GM21447 (cell line): Measurements from ENCODE around the gene HPCA.

Source experiments
- ATAC-seq: cut with Tn5 transposase; IDR thresholded peaks from one replicate; pipeline ENCODE4 v1.9.1; 2021; ENCODE audit not compliant: unreplicated experiment

HPCA gene

DNA sequence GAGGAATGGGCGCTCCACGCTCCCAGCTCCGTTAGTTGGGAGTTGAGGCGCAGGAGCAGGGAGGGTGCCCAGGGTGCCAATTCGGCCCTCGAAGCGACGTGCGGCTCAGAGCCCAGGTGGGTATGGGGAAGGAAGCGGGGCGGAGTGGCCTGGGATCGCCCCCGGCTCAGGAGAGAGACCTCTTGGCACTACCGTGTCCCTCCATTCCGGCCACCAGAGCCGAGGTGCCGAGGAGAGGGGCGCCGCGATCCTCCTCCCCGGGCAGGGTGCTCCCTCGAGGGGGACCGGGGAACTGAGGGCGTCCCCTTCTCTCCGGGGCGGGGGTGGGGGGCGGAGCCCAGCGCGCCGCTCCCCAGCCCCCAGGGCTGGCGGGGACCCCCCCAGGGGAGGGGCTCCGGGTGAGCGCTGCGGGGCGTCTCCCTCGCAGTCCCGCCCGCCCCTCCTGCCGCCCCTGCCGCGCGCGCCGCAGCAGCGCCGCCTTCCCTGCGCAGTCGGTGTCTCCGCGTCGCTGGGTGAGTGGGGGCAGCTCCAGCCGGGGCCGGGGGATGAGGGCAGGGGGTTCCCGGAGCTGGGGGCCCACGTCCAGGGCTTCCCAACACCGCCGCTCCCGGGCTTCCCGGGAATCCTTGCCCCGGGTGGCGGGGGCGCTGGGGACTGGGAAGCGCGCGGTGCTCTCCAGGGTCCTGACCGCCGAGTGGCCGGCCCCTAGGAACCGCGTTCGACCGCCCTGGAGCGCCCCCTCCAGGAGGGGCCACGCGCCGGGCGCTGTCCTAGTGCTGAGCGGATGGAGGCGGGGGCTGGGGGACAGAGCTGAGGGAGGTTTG is at the start of gene HPCA:
Gene HPCA (plus strand): TSS at position 488 of the 824 bp plus-strand sequence. CDS start 2,408 bp downstream, outside the sequence.
- no peak for ATAC-seq

DNA sequence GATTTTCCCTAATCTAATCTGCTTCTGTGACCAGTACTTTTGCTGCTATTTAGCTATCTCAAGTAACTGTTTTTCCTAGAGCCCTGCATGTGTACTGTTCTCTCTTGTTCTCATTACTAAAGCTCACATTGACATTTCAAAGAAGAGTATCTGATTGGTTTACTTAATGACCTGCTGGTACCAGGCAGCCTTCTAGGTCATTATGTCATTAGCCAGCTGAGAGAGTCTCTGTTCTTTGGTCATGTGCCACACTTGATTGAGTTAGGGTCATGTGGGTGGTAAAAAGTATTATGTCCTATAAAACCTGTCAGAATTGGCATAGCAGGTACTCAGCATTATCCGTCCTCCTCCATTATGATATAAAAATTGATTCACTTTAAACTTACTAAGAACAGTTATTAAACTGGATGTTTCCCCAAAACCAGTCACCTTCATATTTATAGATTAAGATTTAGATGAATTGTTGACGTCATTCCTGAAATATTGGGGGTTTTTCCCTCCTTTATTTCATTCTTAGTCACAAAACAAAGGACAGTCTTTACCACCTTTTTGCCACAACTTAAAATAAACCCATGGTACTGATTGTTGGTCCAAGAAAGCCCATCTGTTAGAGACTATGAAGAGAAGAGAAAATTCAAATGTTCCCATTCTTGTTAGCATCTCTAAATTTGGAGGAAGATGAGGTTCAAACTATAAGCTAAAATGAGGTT is 37.8 kb upstream of the HPCA start:
- no peak for ATAC-seq

DNA sequence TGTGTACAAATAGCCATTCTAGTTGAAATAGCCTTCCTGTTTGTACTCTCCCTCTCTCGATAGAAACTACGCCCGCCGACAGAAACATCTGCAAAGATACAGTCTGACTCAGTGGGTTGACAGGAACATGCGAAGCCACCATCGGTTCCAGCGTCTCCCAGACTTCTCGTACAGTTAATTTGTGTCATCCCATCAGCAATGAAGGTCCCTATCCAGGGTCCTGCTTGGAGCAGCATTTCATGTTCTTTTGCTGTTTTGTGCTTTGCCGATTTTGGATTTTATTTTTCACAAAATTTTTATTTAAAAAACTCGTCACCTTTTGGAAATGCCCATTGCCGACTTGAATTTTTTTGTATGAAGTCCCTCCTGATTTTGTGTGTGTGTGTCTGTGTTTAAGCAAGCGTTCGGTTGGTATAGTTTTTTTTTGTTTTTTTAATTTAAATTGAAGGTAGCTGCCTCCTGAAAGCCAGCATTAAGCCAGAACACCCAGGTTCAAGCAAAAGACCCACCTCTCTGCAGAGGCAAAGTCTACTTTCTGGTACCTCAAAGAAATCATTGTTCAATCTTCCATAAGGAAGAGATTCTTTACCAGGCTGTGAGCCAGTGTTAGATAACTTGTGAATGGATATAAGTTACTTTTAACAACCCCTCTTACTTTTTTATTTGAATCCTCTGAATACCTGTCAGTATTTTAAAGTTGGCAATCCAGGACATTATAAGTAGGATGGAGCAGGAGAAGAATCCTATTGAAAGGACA is 30.3 kb upstream of the HPCA start:
- no peak for ATAC-seq

DNA sequence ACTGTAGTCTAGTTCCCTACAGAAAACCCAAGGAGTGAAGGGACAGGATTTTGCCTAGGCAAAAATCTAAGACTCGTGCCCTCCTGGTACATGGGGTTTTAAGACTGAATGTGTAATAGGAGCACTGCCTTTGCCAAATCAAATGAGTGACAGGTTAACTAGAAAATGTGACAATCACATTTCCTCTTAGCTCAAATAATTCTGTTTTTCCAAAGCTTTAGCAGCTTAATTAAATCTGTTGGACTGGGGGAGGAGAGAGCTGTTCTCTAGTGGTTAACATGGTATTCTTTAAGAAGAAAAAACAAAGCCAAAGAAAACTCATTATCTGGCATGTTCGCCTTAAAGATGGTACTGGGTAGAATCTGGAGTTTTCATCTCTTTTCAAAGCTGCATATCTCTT is 28.2 kb upstream of the HPCA start:
- ATAC-seq, result no peak

DNA sequence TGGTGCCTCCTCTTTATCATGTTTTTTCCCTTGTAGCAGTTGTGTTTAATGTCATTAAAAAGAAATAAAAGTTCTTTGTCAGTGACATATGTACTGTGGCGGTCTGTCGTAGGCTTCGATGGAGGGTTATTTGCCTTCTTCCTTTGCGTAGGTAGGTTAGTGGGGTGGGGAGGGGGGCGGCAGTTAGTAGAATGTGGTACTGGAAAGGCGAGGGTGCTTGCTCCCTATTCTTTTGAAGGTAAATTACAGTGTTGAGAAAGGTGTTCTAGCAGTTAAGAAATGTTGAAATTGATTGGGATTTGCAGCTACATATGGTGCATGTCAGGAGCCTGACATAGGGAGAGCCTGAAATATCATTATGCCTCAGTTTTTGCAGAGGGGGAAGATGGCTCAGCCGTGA is 27.5 kb upstream of the HPCA start:
- ATAC-seq, result no peak

DNA sequence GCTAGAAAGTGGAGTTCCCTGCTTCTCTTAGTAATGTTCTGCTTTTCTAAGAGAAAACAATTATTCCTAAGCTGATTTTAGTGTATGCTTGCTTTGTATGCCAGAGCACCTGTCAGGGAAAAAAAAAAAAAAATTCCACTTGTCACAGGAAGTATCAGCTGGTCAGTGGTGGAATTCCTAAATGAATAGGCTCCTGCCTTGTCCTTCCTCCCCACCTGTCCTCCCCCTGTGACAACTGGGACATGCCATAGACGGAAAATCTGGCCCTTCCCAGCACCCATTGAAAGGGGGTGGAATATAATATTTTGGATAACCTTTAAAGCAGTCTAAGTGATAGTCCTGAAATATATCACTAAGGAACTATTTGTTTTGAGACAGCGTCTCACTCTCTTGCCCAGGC is 26.4 kb upstream of the HPCA start:
- no peak for ATAC-seq

DNA sequence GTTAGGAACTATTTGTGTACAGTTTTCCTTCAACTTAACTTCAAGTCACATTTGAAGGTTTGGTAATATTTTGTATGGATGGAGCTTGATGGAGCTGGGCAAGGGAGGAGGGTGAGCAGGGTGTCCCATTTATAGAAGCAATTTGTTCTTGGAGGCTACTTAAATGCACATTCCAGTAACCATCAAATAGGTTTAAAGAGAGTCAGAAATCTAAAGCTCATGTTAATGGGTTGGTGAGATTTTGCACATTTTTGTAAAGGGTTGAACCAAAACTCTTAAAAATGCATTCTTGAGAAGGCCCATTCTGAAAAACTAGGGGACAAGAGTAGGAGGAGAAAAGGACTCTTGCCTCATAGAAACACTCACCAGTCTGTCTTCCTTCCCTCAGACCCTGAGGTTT is 25.7 kb upstream of the HPCA start:
- ATAC-seq, result no peak

DNA sequence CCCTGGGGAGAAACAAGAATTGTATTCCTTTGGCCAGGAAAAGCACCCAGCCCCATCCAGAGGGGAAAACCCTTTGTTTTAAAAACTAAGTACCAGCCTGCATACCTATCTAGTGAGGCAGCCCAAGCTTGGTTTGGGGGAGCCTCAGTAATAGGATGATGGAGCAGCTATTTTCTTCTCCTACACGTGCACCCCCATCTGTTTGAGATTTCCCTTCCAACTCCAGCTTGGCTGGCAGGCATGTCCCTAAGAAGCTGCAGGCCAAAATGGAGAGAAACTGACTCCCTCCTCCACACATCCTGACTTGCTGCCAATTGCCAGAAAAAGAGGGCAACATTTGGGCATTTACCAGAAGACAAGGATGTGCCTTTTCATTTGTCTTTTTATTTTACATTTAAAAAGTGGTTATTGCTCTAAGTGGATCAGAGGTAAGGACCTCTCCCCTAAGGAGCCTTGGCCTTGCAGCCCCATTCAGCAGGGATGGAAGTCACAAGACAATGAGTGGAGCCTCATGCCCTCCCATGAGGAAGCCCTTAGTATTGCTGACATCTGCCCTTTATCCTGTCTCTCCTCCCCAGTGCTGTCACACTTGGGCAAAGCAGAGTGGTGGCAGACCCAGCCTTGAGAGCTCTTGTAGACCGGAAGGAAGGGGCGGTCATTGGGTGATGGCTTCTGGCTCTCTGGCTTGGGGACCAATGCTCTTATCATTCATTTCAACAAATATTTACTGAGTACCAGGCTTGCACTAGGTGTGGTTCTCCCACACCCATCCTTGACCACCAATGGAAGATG is 24.2 kb upstream of the HPCA start:
- ATAC-seq, result no peak

DNA sequence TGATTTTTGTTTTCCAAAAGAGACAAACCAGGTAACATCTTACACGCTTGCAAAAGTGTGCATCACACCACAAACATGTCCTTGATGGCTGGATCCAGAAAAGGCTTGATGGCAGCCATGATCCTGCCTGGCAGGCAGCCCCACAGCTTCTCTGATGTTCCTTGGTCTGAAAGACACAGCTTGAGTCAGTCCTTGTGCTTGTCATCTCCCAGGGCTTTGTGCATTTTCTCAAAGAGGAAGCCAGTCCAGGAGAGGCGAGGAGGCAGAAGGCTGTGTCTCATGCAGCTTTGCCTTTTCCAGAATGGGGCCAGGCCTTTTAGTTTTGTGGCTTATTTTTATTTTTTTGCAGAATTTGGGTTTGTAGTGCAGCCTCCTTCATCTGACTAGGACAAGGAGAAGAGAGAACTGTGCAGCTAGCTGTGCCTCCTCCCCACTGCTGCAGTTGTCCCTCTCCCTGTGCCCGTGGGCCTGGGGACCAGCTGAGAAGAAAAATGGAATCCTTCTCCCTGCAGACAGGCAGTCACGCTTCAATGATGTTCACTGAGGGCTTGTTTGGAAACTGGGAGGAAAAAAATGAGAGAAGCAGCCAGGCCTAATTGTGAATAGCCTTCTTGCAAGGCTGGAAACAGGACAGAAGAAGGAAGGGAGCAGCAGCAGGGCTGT is 22.9 kb upstream of the HPCA start:
- ATAC-seq, result no peak

DNA sequence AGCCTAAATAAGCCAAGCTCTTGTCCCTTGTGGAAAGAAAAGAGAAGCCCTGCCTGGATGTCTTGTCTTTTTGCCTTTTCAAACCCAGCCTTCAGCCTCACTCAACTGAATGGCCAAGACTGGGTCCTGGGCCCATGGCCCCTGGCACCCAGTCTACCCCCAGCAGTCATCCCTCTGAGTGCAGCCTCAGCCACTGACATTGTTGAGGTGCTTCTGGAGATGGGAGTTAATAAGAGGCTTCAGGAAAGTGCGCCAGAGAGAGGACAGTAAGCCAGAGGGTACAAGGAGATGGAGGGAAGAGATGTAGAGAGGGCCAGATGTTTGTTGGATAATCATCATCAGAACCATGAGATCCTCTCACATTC is 22.4 kb upstream of the HPCA start:
- no peak for ATAC-seq

DNA sequence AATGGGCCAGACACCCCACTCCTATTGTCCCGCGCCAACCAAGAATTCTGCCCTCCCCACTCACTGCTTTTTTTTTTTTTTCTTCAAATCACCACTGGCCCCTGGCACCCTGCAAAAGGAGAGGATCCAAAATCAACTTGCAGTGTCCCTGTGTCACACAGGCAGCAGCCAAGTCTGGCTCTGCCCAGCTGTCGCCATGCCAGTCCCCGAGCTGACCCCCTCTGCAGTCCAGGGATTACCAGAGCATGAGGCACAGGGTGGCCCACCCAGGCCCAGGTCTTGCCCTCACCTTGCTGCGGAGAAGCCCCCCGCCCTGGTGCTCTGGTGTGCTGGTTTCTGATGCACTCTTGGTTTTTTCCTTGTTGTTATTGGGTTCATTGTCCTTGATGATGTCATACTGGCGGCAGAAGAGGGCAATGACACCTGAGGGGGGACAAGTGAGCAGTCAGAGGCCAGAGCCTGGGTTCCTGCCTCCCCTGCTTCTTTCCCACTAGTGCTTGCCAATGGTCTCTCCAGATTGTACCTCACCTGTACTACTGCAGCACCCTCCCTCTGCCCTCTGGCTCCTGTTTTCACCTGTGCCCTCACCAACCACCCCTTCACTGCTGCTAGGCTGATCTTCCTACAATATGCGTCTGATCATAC is 21.8 kb upstream of the HPCA start:
- ATAC-seq, result no peak

DNA sequence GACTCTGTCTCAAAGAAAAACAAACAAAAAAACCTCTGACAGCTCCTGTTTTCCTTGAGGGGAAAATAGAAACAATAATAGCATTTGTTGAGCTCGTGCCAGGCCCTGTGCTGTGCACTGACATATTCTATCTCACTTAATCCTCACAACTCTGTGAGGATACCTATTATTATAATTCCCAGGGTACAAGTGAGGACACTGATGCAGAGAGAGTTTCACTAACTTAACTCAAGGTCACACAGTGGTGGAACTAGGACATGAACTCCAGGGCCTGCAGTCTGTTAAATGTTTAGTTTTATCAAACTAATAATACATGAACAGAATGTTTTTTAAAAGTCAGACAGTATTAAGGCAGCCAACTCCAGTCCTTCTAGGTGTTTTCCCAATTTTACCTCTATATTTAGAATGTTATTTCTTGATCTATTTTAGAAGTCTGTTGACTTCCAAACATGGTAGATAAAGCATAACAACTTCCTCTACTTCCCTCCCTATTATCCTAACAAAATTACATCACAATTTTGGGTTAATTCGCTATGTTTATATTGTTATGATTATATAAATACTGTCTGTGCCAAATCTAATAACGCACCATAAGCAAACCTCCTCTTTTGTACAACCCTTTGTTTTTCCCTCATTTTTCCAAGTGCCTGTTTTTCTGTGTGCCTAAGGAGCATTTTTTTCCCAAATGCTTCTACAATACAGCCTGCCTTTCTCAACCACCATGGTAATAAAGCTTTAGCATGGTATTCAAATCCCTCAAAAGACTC is 20.5 kb upstream of the HPCA start:
- ATAC-seq, result no peak

DNA sequence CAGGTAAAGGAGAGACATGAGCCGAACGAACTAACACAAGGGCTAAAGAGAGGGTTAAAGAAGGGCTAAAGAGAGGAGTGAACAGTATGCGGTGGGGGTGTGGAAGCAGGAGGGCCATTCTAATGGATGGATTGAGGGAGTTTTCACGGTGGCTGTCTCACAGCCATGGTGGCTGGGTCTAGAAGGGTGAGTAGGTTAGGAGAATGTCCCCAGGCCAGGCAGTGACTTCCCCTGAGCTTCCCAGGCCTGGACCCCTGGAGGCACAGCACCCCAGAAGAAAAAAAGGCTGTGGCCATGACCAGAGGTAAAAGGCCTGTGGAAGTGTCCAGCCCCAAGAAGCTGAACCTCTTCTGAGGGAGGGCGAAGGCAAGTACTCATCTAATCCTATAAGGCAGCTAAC is 19.1 kb upstream of the HPCA start:
- ATAC-seq, result no peak

DNA sequence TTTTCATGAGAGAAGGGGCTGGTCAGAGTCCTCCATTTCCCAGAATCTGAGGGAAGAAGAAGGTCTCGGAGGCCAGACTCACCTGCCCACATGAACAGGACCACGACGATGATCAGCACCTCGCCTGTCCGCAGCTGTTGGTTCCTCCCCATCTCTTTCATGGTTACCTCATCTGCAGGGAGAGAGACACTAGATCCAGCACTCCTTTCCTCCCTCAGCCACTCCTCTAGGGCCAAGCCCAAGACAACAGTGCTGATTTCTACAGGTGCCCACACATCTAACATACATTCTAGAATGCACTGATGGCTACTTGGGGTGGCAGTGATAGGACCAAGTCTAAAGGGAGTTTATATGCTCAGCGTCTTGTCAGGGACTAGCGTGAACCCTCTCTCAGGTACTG is 18.6 kb upstream of the HPCA start:
- no peak for ATAC-seq

DNA sequence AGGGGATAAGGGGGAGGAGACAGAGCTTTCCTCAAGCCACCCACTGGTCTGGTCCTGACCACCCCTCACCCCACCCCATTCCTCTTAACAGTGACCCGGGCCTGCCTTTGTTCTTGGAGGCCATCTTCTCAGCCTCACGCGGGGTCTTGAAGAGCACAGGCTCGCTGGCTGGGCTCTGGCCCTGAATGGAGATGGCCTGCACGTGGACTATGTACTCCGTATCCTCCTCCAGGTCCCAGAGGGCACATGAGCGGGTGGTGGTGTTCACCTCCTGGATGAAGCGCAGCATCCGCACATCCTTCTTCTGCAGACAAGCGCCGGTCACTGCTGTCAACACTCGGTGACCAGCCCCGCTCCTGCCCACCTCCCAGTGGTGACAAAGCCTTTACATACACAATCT is 18.2 kb upstream of the HPCA start:
- ATAC-seq, result no peak

DNA sequence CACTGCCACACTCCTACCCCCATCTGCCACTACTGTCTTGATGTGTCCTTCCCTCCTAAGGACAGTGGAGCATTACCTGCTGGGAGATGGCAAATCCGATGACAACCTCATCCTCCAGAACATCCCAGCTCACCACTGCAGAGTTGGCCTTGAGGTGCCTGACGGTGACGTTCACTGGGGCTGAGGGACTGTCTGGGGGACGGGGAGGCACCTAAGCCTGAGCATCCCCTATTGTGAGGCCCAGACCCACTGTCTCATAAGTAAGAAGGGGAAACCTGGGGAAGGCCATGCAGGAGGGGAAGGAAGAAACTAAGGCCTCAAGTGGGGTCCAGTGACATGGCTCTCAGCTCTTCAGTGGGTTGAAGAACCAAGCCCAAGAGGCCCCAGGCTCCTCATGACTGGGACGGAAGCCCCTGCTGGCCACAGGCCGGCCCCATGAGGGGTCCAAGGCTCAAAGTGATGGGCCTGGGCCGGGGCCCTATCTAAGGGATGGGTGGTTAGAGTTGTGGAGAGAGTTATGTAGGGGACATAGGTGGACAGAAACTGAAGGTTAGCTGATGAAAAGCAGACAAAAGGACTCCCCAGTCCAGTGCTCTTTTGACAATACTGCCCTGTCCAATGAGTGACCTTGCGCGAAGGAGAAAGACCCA is 17.4 kb upstream of the HPCA start:
- ATAC-seq, result no peak

DNA sequence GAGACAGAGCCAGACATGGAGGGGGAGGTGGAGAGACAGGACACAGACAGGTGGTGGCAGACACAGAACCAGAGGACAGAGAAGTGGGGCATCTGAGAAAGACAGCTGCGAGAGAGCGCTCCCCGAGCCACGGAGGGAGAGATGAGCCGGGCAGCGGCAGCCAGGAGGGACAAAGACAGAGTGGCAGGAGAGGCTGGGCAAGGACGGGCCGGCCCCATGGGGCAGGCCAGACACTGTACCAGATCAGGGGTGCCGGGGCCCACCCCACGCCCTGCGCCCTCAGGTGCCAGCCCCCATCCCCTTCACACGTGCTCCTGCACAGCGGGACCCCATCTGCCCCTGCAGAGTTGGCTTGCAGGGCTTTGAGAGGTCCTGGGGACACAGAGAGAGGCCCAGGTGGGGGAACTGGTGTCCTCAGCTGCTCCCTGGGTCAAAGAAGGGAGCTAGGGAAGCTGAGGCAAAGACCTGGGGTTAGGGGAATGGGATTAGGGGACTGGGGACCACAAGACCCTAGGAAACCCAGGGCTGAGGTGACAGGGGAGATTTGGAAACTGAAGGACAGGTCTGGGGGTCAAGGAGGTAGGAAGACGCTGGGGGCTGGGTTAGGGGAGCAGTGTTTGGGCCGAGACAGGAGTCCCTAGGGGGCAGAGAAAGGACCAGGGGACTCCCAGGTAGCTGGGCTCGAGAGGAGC is 16.2 kb upstream of the HPCA start:
- no peak for ATAC-seq
